NCI-H1092 (cell line): ENCODE measurements around the gene SGPL1.
"Not testable (repeated sequence)": the region's sequence is repeated elsewhere in the genome, so short reads cannot be mapped to it uniquely, and the experiment has no call there.

Source experiments
- DNase-seq: peaks from one replicate; lab custom pipeline; 2025; lab: John Stamatoyannopoulos, UW

The SGPL1 gene

GRCh38 chr10:70815504-70816219 lies at the start of gene SGPL1:
Gene SGPL1 (plus strand): TSS chr10:70815948. CDS start chr10:70816854, 906 bp downstream.
- peak; percentile 48 for DNase-seq

- not testable (repeated sequence) for DNase-seq
Measured at GRCh38 chr10:70768026-70768685, 47.6 kb upstream of the SGPL1 start.

- DNase-seq: no peak
Measured at GRCh38 chr10:70769121-70769520, 46.6 kb upstream of the SGPL1 start.

- no peak for DNase-seq
Measured at GRCh38 chr10:70770001-70770400, 45.7 kb upstream of the SGPL1 start.

- not testable (repeated sequence) for DNase-seq
Measured at GRCh38 chr10:70770516-70770915, 45.2 kb upstream of the SGPL1 start.

GRCh38 chr10:70771311-70772194 lies 44.2 kb upstream of the SGPL1 start:
- no peak for DNase-seq

- no peak for DNase-seq
Measured at GRCh38 chr10:70772627-70773026, 43.1 kb upstream of the SGPL1 start.

GRCh38 chr10:70773461-70773860 lies 42.3 kb upstream of the SGPL1 start:
- no peak for DNase-seq

GRCh38 chr10:70773965-70774809 lies 41.6 kb upstream of the SGPL1 start:
- no peak for DNase-seq

- no peak for DNase-seq
Measured at GRCh38 chr10:70774810-70775678, 40.7 kb upstream of the SGPL1 start.

GRCh38 chr10:70775679-70776454 lies 39.9 kb upstream of the SGPL1 start:
- no peak for DNase-seq

GRCh38 chr10:70776455-70777005 lies 39.2 kb upstream of the SGPL1 start:
- no peak for DNase-seq

GRCh38 chr10:70777063-70777875 lies 38.5 kb upstream of the SGPL1 start:
- DNase-seq: no peak

- no peak for DNase-seq
Measured at GRCh38 chr10:70778267-70778924, 37.4 kb upstream of the SGPL1 start.

GRCh38 chr10:70779088-70779487 lies 36.7 kb upstream of the SGPL1 start:
- no peak for DNase-seq

GRCh38 chr10:70779511-70780369 lies 36.0 kb upstream of the SGPL1 start:
- DNase-seq: no peak

GRCh38 chr10:70780370-70780760 lies 35.4 kb upstream of the SGPL1 start:
- no peak for DNase-seq
